Tibial nerve (tissue), 4 donors: ENCODE data around the gene RBP2.

Source experiments
- CTCF ChIP-seq, 5 experiments: fragments of 200-600 bp in 3 of 5; fragments of 450-650 bp in 2 of 5; sonication (generic) in 3 of 5; IDR thresholded peaks; one replicate each; pipeline ENCODE4 v1.5.1; 2016 to 2019; ENCODE audit warnings: antibody characterized with exemption in 5 of 5, mild to moderate bottlenecking in 3 of 5, moderate library complexity in 2 of 5
- EP300 ChIP-seq, 2 donors: sonication (generic); formaldehyde crosslinking; IDR thresholded peaks; one replicate each; pipeline ENCODE4 v1.6.1; 2017; ENCODE audit warnings: antibody characterized with exemption in 2 of 2, mild to moderate bottlenecking in 1 of 2
- POLR2A ChIP-seq, 2 donors: fragments of 450-650 bp; IDR thresholded peaks; one replicate each; pipeline ENCODE4 v1.6.1; 2017; ENCODE audit warnings: antibody characterized with exemption in 2 of 2, mild to moderate bottlenecking in 2 of 2, moderate library complexity in 2 of 2

DNA sequence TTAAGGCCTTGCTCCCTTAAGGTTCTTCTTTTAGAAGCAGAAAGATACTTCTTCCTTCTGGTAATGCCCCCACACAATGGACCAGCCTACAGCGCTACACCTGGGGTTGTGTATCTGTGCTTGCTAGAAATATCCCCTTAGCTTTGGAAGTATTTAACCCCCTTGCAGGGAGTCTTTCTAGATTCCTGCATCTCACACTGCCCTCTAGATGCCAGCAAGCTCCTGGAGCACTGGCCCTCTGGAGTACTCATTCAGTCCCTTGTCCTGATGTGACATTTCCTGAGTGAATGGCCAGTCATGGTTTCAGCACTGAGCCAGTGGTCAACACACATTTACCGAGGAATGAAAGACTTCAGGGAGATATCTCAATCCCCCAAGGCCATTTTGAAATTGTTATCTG lies 30.4 kb upstream of the RBP2 start:
- no peak for TF ChIP-seq CTCF (IDR thresholded peaks at IDR 0.05)
- TF ChIP-seq EP300 (IDR thresholded peaks at IDR 0.05): no peak
- no peak for TF ChIP-seq POLR2A (IDR thresholded peaks at IDR 0.05)
